Endodermal cell (in vitro differentiated cells): ENCODE measurements around the gene KRTAP9-2. TPM values are rescaled to one million over a fixed set of nuclear protein-coding genes. Genes with fewer than 3 reads are reported as not detected.
"Not testable (repeated sequence)": the region's sequence is repeated elsewhere in the genome, so short reads cannot be mapped to it uniquely, and the experiment has no call there.

Experiments used
- DNase-seq: peaks from one replicate; pipeline ENCODE4 v3.0.0-alpha.2; 2017
- H3K27ac ChIP-seq: 2 replicates; pipeline ENCODE4 v1.5.1; 2013; ENCODE audit warnings: mild to moderate bottlenecking, low read depth, low read length, moderate library complexity
- H3K27me3 ChIP-seq: 2 replicates; pipeline ENCODE4 v1.6.1; 2013; ENCODE audit warnings: mild to moderate bottlenecking, low read length, moderate library complexity; ENCODE audit not compliant: insufficient read depth, control insufficient read depth, poor library complexity, severe bottlenecking
- H3K36me3 ChIP-seq: 2 replicates; pipeline ENCODE4 v1.7.0; 2013; ENCODE audit warnings: mild to moderate bottlenecking, low read length, moderate library complexity; ENCODE audit not compliant: control insufficient read depth, insufficient read depth
- H3K4me1 ChIP-seq: one replicate; pipeline ENCODE4 v1.7.0; 2013; ENCODE audit warnings: low read length; ENCODE audit not compliant: control insufficient read depth, insufficient read depth
- H3K4me3 ChIP-seq: 2 replicates; pipeline ENCODE4 v1.5.1; 2013; ENCODE audit warnings: mild to moderate bottlenecking, low read length, moderate library complexity
- H3K9ac ChIP-seq: 2 replicates; pipeline ENCODE4 v1.6.1; 2013; ENCODE audit warnings: mild to moderate bottlenecking, low read length, moderate library complexity; ENCODE audit not compliant: poor library complexity, severe bottlenecking; ENCODE audit errors: extremely low read depth
- H3K9me3 ChIP-seq: 2 replicates; pipeline ENCODE4 v1.6.1; 2013; ENCODE audit warnings: mild to moderate bottlenecking, low read length, moderate library complexity; ENCODE audit not compliant: control insufficient read depth
- H3K27ac Mint-ChIP-seq: 2 replicates; pipeline ENCODE4 v1.8.0; 2020; ENCODE audit warnings: mixed read lengths
- H3K27me3 Mint-ChIP-seq: 2 replicates; pipeline ENCODE4 v1.8.0; 2021; ENCODE audit warnings: mild to moderate bottlenecking, mixed read lengths; ENCODE audit not compliant: insufficient read depth
- H3K36me3 Mint-ChIP-seq: 2 replicates; pipeline ENCODE4 v1.8.0; 2020; ENCODE audit warnings: low read depth, mixed read lengths
- H3K4me1 Mint-ChIP-seq: 2 replicates; pipeline ENCODE4 v1.8.0; 2020; ENCODE audit warnings: mixed read lengths
- H3K4me3 Mint-ChIP-seq: 2 replicates; pipeline ENCODE4 v1.8.0; 2020; ENCODE audit warnings: mild to moderate bottlenecking, moderate library complexity, mixed read lengths
- H3K9me3 Mint-ChIP-seq: 2 replicates; pipeline ENCODE4 v1.8.0; 2020; ENCODE audit warnings: mild to moderate bottlenecking, mixed read lengths
- CTCF ChIP-seq: fragments of 200-600 bp; sonication (generic); conservative IDR thresholded peaks from 2 replicates; pipeline ENCODE4 v1.5.0; 2021; ENCODE audit warnings: antibody characterized with exemption, mild to moderate bottlenecking
- WGBS, 2 experiments: methylation state at CpG; one replicate each; pipeline versions ENCODE4 v1.1.5 to v1.1.7; 2013; ENCODE audit warnings: missing lambda C conversion rate in 2 of 2, mixed read lengths in 1 of 2; ENCODE audit not compliant: insufficient coverage in 1 of 2, insufficient read length in 1 of 2; 5-methylcytosine and 5-hydroxymethylcytosine counted together
- total RNA-seq, 2 donors: library from RNA; stranded (reverse); fragmentation: NEBNext Ultra II Directional in 1 of 2; extraction: Animal tissue kit (Norgen Biotek cat#: 25700) in 1 of 2; gene quantifications; 2 replicates in 1 of 2; 3 replicates in 1 of 2; pipeline ENCODE4 v1.2.1, GENCODE V29; 2021

KRTAP9-2 gene
- total RNA-seq, 2 donors from 2014 or later: not detected

GRCh38 chr17:41237949-41238437 is 11.5 kb downstream of the KRTAP9-2 start, which contains the start of gene KRTAP9-8:
Gene KRTAP9-8 (plus strand): TSS chr17:41237999. CDS start chr17:41238052, 53 bp downstream.
- H3K4me3 Mint-ChIP-seq, H3K4me1 Mint-ChIP-seq, H3K4me3 ChIP-seq, DNase-seq, H3K27ac Mint-ChIP-seq, H3K36me3 Mint-ChIP-seq, H3K9me3 ChIP-seq, H3K36me3 ChIP-seq, H3K9ac ChIP-seq, H3K27me3 ChIP-seq, H3K27ac ChIP-seq, H3K4me1 ChIP-seq: not testable (repeated sequence)
- Mint-ChIP-seq H3K27me3 (peaks cover 37% of the 10 kb centered on the region), H3K9me3 (peaks cover 21% of the 10 kb centered on the region)
- 67 to 71% methylated on average over 1 to 2 of the region's 3 CpGs for WGBS, 2 experiments

GRCh38 chr17:41246995-41247787 is 20.7 kb downstream of the KRTAP9-2 start:
- H3K27me3 ChIP-seq: peaks cover 11% of the 10 kb centered on the region
- not testable (repeated sequence) for H3K9me3 Mint-ChIP-seq, DNase-seq, H3K9ac ChIP-seq, H3K4me1 ChIP-seq, H3K4me3 Mint-ChIP-seq, H3K4me1 Mint-ChIP-seq, H3K4me3 ChIP-seq, H3K9me3 ChIP-seq, H3K27ac ChIP-seq, H3K27ac Mint-ChIP-seq, H3K36me3 Mint-ChIP-seq, H3K36me3 ChIP-seq
- WGBS, 2 experiments: 93 to 94% methylated on average over 1 of the region's 2 CpGs
- H3K27me3 Mint-ChIP-seq: peaks cover 31% of the 10 kb centered on the region

GRCh38 chr17:41249637-41250240 is 23.3 kb downstream of the KRTAP9-2 start, which contains the start of gene KRTAP9-4:
Gene KRTAP9-4 (plus strand): TSS chr17:41249687. CDS start chr17:41249721, 34 bp downstream.
- not testable (repeated sequence) for DNase-seq, H3K9ac ChIP-seq, H3K36me3 ChIP-seq, H3K4me1 ChIP-seq, H3K4me3 ChIP-seq, H3K4me1 Mint-ChIP-seq, H3K9me3 ChIP-seq, H3K36me3 Mint-ChIP-seq, H3K4me3 Mint-ChIP-seq, H3K27ac Mint-ChIP-seq, H3K27ac ChIP-seq, H3K9me3 Mint-ChIP-seq
- H3K27me3 ChIP-seq: peaks cover 28% of the 10 kb centered on the region
- WGBS, 2 experiments: 65% methylated on average over 2 of the region's 2 CpGs; no CpG with 5 or more reads in 1 of the 2 experiments
- H3K27me3 Mint-ChIP-seq: peaks cover 35% of the 10 kb centered on the region

GRCh38 chr17:41251261-41251660 is 24.8 kb downstream of the KRTAP9-2 start:
- Histone ChIP-seq H3K9ac (no peak overlapping the region), H3K4me1 (no peaks in the 10 kb centered on the region), H3K27me3 (peaks cover 35% of the 10 kb centered on the region), H3K36me3 (no peaks in the 10 kb centered on the region), H3K27ac (no peak overlapping the region), H3K4me3 (no peak overlapping the region), H3K9me3 (no peaks in the 10 kb centered on the region)
- 84 to 100% methylated on average over 1 of the region's 1 CpG for WGBS, 2 experiments
- Mint-ChIP-seq H3K4me1 (no peaks in the 10 kb centered on the region), H3K9me3 (no peaks in the 10 kb centered on the region), H3K36me3 (no peaks in the 10 kb centered on the region), H3K27ac (no peak overlapping the region), H3K4me3 (no peak overlapping the region), H3K27me3 (peaks cover 40% of the 10 kb centered on the region)
- no peak for TF ChIP-seq CTCF
- DNase-seq: no peak
